Neural progenitor cell (in vitro differentiated cells): ENCODE measurements around the gene PDE4A. TPM values are rescaled to one million over a fixed set of nuclear protein-coding genes. Genes with fewer than 3 reads are reported as not detected.

Source experiments
- DNase-seq: peaks from one replicate; pipeline ENCODE4 v3.0.0-alpha.2; 2016; ENCODE audit warnings: low spot score
- H2AFZ ChIP-seq: fragments of 200-600 bp; sonication (generic); replicated peaks from 2 replicates; pipeline ENCODE4 v1.6.1; 2016; ENCODE audit warnings: antibody characterized with exemption
- H3F3A ChIP-seq: fragments of 200-600 bp; sonication (generic); 2 replicates; pipeline ENCODE4 v1.6.1; 2016; ENCODE audit warnings: antibody characterized with exemption, low read depth
- H3K27ac ChIP-seq: fragments of 200-600 bp; sonication (generic); 2 replicates; pipeline ENCODE4 v1.5.1; 2016; ENCODE audit warnings: mild to moderate bottlenecking
- H3K27me3 ChIP-seq: fragments of 200-600 bp; sonication (generic); 2 replicates; pipeline ENCODE4 v1.6.1; 2016; ENCODE audit warnings: mild to moderate bottlenecking, moderate library complexity
- H3K36me3 ChIP-seq: fragments of 200-600 bp; sonication (generic); 2 replicates; pipeline ENCODE4 v1.5.1; 2016
- H3K4me1 ChIP-seq: fragments of 200-600 bp; sonication (generic); 2 replicates; pipeline ENCODE4 v1.6.1; 2016; ENCODE audit warnings: mixed run types
- H3K4me2 ChIP-seq: fragments of 200-600 bp; sonication (generic); 2 replicates; pipeline ENCODE4 v1.6.1; 2016
- H3K4me3 ChIP-seq: fragments of 200-600 bp; sonication (generic); 2 replicates; pipeline ENCODE4 v1.5.1; 2016
- H3K79me2 ChIP-seq: fragments of 200-600 bp; sonication (generic); 2 replicates; pipeline ENCODE4 v1.6.1; 2016; ENCODE audit warnings: low read depth
- H3K9ac ChIP-seq: fragments of 200-600 bp; sonication (generic); 2 replicates; pipeline ENCODE4 v1.6.1; 2016
- H3K9me3 ChIP-seq: fragments of 200-600 bp; sonication (generic); 2 replicates; pipeline ENCODE4 v1.5.1; 2016; ENCODE audit warnings: low read depth
- H4K20me1 ChIP-seq: fragments of 200-600 bp; sonication (generic); 2 replicates; pipeline ENCODE4 v1.6.1; 2016; ENCODE audit warnings: low read depth
- H3K27ac Mint-ChIP-seq: 3 replicates; pipeline ENCODE4 v1.8.0; 2021; ENCODE audit warnings: mixed read lengths
- H3K27me3 Mint-ChIP-seq: 2 replicates; pipeline ENCODE4 v1.8.0; 2022; ENCODE audit warnings: low read depth, mild to moderate bottlenecking, inconsistent platforms, moderate library complexity, mixed read lengths; ENCODE audit not compliant: insufficient read depth
- H3K36me3 Mint-ChIP-seq: 3 replicates; pipeline ENCODE4 v1.8.0; 2021; ENCODE audit warnings: mixed read lengths
- H3K4me1 Mint-ChIP-seq: 3 replicates; pipeline ENCODE4 v1.8.0; 2021; ENCODE audit warnings: mixed read lengths
- H3K4me3 Mint-ChIP-seq: 3 replicates; pipeline ENCODE4 v1.8.0; 2021; ENCODE audit warnings: mild to moderate bottlenecking, moderate library complexity, mixed read lengths
- H3K9me3 Mint-ChIP-seq: 3 replicates; pipeline ENCODE4 v1.8.0; 2020; ENCODE audit warnings: mixed read lengths
- EZH2 ChIP-seq: fragments of 200-600 bp; sonication (generic); IDR thresholded peaks from 2 replicates; pipeline ENCODE4 v1.6.1; 2017; ENCODE audit warnings: antibody characterized with exemption, mild to moderate bottlenecking, moderate library complexity
- EZH2phosphoT487 ChIP-seq: fragments of 200-600 bp; sonication (generic); IDR thresholded peaks from 2 replicates; pipeline ENCODE4 v1.6.1; 2017; ENCODE audit warnings: antibody characterized with exemption
- total RNA-seq: library from RNA; depleted of rRNA; stranded (reverse); fragments of >200 nt; gene quantifications from 2 replicates; pipeline ENCODE4 v1.2.3, GENCODE V29; 2015; ENCODE audit warnings: low replicate concordance
- TF ChIP-seq, protein P1 (sequence below): fragments of 200-600 bp; sonication (generic); IDR thresholded peaks from 2 replicates; pipeline ENCODE4 v1.5.1; 2017; ENCODE audit warnings: antibody characterized with exemption, mild to moderate bottlenecking

PDE4A gene
- total RNA-seq, 1 donor from 2014 or later = 0.37 TPM

DNA sequence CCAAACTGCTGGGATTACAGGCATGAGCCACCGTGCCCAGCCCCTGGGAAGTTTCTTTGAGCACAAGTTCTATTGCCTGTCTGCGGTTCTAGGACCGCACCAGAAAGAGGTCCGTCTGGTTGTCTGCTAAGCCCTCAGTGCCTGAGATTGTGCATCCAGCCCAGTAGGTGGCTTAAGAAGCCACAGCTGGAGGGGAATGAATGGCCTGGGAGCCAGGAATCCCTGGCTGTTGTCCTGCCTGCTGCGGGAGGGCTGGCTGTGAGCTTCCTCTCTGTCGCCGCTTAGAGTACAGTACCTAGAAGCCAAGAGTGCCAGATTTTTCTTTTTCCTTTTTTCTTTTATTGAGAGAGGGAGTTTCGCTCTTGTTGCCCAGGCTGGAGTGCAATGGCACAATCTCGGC is 35.8 kb upstream of the PDE4A start:
- Histone ChIP-seq H3K36me3 (no peaks in the 10 kb centered on the region), H4K20me1 (peaks cover 5% of the 10 kb centered on the region), H3K4me2 (no peak overlapping the region), H3K27ac (no peak overlapping the region), H3K27me3 (no peaks in the 10 kb centered on the region), H3K4me1 (peaks cover 1% of the 10 kb centered on the region), H3F3A (peaks cover 13% of the 10 kb centered on the region), H3K9ac (no peak overlapping the region), H2AFZ (no peak overlapping the region), H3K4me3 (no peak overlapping the region), H3K9me3 (no peaks in the 10 kb centered on the region), H3K79me2 (peaks cover 4% of the 10 kb centered on the region)
- Mint-ChIP-seq H3K36me3 (peaks cover under 1% of the 10 kb centered on the region), H3K4me1 (peaks cover 10% of the 10 kb centered on the region), H3K4me3 (no peak overlapping the region), H3K27me3 (peaks cover 6% of the 10 kb centered on the region), H3K27ac (no peak overlapping the region), H3K9me3 (no peaks in the 10 kb centered on the region)
- TF ChIP-seq EZH2phosphoT487 (no peak), EZH2 (no peak)
- TF ChIP-seq, protein P1, sequence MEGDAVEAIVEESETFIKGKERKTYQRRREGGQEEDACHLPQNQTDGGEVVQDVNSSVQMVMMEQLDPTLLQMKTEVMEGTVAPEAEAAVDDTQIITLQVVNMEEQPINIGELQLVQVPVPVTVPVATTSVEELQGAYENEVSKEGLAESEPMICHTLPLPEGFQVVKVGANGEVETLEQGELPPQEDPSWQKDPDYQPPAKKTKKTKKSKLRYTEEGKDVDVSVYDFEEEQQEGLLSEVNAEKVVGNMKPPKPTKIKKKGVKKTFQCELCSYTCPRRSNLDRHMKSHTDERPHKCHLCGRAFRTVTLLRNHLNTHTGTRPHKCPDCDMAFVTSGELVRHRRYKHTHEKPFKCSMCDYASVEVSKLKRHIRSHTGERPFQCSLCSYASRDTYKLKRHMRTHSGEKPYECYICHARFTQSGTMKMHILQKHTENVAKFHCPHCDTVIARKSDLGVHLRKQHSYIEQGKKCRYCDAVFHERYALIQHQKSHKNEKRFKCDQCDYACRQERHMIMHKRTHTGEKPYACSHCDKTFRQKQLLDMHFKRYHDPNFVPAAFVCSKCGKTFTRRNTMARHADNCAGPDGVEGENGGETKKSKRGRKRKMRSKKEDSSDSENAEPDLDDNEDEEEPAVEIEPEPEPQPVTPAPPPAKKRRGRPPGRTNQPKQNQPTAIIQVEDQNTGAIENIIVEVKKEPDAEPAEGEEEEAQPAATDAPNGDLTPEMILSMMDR = no peak
- peak; percentile 34 for DNase-seq

DNA sequence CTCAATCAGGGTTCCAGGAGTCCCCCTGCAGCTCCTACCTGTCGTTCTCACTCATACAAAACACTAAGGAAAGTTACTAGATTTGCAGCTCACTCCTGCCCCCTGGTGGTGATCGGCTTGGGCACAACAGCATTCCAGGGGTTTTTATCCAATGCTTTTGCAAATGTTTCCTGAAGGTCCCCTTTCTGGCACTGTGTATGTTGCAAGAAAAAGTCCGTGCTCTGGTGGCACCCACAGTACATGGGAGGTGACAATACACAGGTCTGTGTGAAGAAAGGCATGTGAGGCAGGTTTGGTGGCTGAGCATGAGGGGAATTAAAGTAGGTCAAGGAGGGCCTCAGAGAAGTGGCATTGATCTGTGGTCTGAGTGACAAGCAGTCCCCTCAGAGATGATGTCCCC is 31.4 kb upstream of the PDE4A start:
- Histone ChIP-seq H3K9ac (no peak overlapping the region), H2AFZ (no peak overlapping the region), H3K36me3 (no peaks in the 10 kb centered on the region), H3K27ac (no peak overlapping the region), H3K79me2 (no peaks in the 10 kb centered on the region), H3K4me2 (no peak overlapping the region), H3K4me1 (no peaks in the 10 kb centered on the region), H3K4me3 (no peak overlapping the region), H3K27me3 (no peaks in the 10 kb centered on the region), H3F3A (peaks cover 20% of the 10 kb centered on the region), H4K20me1 (peaks cover 22% of the 10 kb centered on the region), H3K9me3 (no peaks in the 10 kb centered on the region)
- Mint-ChIP-seq H3K27me3 (peaks cover 8% of the 10 kb centered on the region), H3K4me1 (peaks cover 4% of the 10 kb centered on the region), H3K4me3 (peak overlapping the region; percentile 63), H3K9me3 (no peaks in the 10 kb centered on the region), H3K36me3 (peaks cover 7% of the 10 kb centered on the region), H3K27ac (peak overlapping the region; percentile 50)
- DNase-seq = peak; percentile 87
- TF ChIP-seq, protein P1 = peak; percentile 98
- TF ChIP-seq EZH2 (no peak), EZH2phosphoT487 (no peak)

DNA sequence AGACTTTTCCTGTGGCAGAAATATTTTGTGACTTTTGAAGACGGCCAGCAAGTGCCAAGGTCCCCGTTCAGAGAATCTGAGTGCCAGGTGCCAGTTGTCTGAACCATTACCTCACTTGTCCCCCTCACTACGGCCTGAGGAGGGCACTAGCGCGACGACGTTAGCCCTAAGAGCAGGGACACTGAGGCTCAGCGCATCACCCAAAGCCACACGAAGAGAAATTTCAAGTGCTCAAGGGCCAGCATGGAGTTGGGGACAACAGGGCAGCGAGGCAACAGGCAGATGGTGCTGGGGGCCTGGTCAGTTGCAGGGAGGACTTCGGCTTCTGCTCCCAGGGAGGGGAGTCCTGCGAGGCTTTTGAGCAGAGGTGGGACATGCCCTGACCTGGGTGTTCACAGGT is 30.5 kb upstream of the PDE4A start:
- Histone ChIP-seq H3K4me3 (no peak overlapping the region), H3F3A (peaks cover 20% of the 10 kb centered on the region), H3K9me3 (no peaks in the 10 kb centered on the region), H3K4me2 (no peak overlapping the region), H3K27ac (no peak overlapping the region), H2AFZ (no peak overlapping the region), H4K20me1 (peaks cover 22% of the 10 kb centered on the region), H3K27me3 (no peaks in the 10 kb centered on the region), H3K9ac (no peak overlapping the region), H3K79me2 (no peaks in the 10 kb centered on the region), H3K4me1 (no peaks in the 10 kb centered on the region), H3K36me3 (no peaks in the 10 kb centered on the region)
- peaks cover 6% of the 10 kb centered on the region for H3K27me3 Mint-ChIP-seq
- no peak overlapping the region for H3K27ac Mint-ChIP-seq
- TF ChIP-seq EZH2 (no peak), EZH2phosphoT487 (no peak)
- TF ChIP-seq, protein P1 = peak; percentile 38
- peaks cover 7% of the 10 kb centered on the region for H3K36me3 Mint-ChIP-seq
- peaks cover 4% of the 10 kb centered on the region for H3K4me1 Mint-ChIP-seq
- H3K4me3 Mint-ChIP-seq = no peak overlapping the region
- H3K9me3 Mint-ChIP-seq = no peaks in the 10 kb centered on the region
- DNase-seq = peak; percentile 37
